ENCODE measurements around the gene PHAF1. TPM values are rescaled to one million over a fixed set of nuclear protein-coding genes. Genes with fewer than 3 reads are reported as not detected.

Gene PHAF1
- total and polyA plus RNA-seq, 2 of the 13 experiments (the other 11 are each of a cell fraction or from before 2014, with no cell fraction given) = 48.3 to 174 TPM

- TF ChIP-seq TOE1 (CRISPR knock-in tag; IDR thresholded peaks at IDR 0.05) (no peak), PBX2 (CRISPR knock-in tag; IDR thresholded peaks at IDR 0.05) (no peak), EHMT2 (IDR thresholded peaks at IDR 0.05; ENCODE audit: borderline replicate concordance, low read depth, low read length) (no peak), KDM6A (CRISPR knock-in tag; IDR thresholded peaks at IDR 0.05; ENCODE audit: low read depth) (no peak), ZNF513 (CRISPR knock-in tag; conservative IDR thresholded peaks at IDR 0.05) (no peak), SALL2 (CRISPR knock-in tag; IDR thresholded peaks at IDR 0.05) (no peak), DR1 (CRISPR knock-in tag; IDR thresholded peaks at IDR 0.05) (no peak), TCF7 (IDR thresholded peaks at IDR 0.05; ENCODE audit: low read depth) (no peak), TRAFD1 (CRISPR knock-in tag; IDR thresholded peaks at IDR 0.05; ENCODE audit: borderline replicate concordance) (no peak), PRMT3 (CRISPR knock-in tag; IDR thresholded peaks at IDR 0.05; ENCODE audit: borderline replicate concordance, low read depth) (no peak), HNF4G (IDR thresholded peaks at IDR 0.05; ENCODE audit: borderline replicate concordance, low read depth, low read length) (no peak), HNF4G (CRISPR knock-in tag; IDR thresholded peaks at IDR 0.05; ENCODE audit: borderline replicate concordance, low read depth) (no peak), ZNF687 (CRISPR knock-in tag; IDR thresholded peaks at IDR 0.05) (peak; percentile 50), HNF1A (IDR thresholded peaks at IDR 0.05; ENCODE audit: low read depth) (no peak), HNF1A (CRISPR knock-in tag; IDR thresholded peaks at IDR 0.05; ENCODE audit: borderline replicate concordance) (no peak), ZC3H4 (CRISPR knock-in tag; IDR thresholded peaks at IDR 0.05; ENCODE audit: borderline replicate concordance) (no peak)
Observed at GRCh38 chr16:67179421-67180080, 69.8 kb downstream of the PHAF1 start (continued).

Measured in HepG2 (cell line).